Measurements from ENCODE around the gene GDI1.

DNA sequence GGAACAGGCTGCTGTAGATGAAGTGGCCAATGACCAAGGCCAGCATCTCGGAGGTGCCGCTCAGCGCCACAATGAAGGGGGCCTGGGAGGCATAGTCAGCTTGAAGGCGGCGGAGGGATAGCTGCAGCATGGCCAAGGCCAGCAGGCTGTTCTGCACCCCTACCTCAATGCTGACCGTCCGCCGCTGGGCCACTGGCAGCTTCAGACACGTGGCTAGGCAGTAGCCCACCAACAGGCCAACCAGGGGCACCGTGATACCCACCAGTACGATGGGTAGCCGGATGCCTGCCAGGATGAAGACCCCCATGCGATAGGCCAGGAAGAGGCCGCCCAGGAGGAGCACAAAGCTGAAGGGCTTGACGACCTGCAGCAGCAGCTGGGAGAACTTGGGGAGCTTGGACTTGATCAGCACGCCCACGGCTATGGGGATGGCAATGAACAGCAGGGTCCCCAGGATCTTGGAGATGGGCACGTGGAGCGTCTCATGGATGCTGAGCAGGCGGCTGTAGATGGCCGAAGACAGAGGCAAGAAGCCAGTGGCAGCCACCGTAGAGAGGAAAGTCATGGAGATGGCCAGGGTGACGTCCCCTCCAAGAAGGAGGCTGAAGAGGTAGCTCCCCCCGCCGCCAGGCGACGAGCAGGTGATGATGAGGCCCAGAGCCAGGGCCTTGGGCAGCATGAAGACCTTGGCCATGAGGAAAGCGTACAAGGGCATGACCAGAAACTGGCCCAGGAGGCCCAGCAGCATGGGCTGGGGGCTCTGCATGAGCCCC, 50.8 kb downstream of the GDI1 start:
- TF ChIP-seq, protein P1, sequence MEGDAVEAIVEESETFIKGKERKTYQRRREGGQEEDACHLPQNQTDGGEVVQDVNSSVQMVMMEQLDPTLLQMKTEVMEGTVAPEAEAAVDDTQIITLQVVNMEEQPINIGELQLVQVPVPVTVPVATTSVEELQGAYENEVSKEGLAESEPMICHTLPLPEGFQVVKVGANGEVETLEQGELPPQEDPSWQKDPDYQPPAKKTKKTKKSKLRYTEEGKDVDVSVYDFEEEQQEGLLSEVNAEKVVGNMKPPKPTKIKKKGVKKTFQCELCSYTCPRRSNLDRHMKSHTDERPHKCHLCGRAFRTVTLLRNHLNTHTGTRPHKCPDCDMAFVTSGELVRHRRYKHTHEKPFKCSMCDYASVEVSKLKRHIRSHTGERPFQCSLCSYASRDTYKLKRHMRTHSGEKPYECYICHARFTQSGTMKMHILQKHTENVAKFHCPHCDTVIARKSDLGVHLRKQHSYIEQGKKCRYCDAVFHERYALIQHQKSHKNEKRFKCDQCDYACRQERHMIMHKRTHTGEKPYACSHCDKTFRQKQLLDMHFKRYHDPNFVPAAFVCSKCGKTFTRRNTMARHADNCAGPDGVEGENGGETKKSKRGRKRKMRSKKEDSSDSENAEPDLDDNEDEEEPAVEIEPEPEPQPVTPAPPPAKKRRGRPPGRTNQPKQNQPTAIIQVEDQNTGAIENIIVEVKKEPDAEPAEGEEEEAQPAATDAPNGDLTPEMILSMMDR (IDR thresholded peaks at IDR 0.05 in 2 of 3, conservative IDR thresholded peaks at IDR 0.05 in 1 of 3; ENCODE audit: control insufficient read depth in 2 of 3, extremely low read depth in 1 of 3, insufficient read depth in 1 of 3, low read depth in 3 of 3, low read length in 3 of 3): no peak
- TF ChIP-seq SP1 (IDR thresholded peaks at IDR 0.05; ENCODE audit: low read depth, low read length): no peak
- no peak for TF ChIP-seq SUZ12 (IDR thresholded peaks at IDR 0.05; ENCODE audit: unreplicated experiment)
- TF ChIP-seq TCF12 (IDR thresholded peaks at IDR 0.05; ENCODE audit: low read depth, low read length): no peak
- TF ChIP-seq MXI1 (IDR thresholded peaks at IDR 0.05; ENCODE audit: low read depth, low read length): no peak
- TF ChIP-seq, protein P2, sequence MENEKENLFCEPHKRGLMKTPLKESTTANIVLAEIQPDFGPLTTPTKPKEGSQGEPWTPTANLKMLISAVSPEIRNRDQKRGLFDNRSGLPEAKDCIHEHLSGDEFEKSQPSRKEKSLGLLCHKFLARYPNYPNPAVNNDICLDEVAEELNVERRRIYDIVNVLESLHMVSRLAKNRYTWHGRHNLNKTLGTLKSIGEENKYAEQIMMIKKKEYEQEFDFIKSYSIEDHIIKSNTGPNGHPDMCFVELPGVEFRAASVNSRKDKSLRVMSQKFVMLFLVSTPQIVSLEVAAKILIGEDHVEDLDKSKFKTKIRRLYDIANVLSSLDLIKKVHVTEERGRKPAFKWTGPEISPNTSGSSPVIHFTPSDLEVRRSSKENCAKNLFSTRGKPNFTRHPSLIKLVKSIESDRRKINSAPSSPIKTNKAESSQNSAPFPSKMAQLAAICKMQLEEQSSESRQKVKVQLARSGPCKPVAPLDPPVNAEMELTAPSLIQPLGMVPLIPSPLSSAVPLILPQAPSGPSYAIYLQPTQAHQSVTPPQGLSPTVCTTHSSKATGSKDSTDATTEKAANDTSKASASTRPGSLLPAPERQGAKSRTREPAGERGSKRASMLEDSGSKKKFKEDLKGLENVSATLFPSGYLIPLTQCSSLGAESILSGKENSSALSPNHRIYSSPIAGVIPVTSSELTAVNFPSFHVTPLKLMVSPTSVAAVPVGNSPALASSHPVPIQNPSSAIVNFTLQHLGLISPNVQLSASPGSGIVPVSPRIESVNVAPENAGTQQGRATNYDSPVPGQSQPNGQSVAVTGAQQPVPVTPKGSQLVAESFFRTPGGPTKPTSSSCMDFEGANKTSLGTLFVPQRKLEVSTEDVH (IDR thresholded peaks at IDR 0.05; ENCODE audit: low read depth, partially characterized antibody): no peak
- no peak for TF ChIP-seq TBL1XR1 (IDR thresholded peaks at IDR 0.05; ENCODE audit: low read depth, low read length)
- TF ChIP-seq, protein P3, sequence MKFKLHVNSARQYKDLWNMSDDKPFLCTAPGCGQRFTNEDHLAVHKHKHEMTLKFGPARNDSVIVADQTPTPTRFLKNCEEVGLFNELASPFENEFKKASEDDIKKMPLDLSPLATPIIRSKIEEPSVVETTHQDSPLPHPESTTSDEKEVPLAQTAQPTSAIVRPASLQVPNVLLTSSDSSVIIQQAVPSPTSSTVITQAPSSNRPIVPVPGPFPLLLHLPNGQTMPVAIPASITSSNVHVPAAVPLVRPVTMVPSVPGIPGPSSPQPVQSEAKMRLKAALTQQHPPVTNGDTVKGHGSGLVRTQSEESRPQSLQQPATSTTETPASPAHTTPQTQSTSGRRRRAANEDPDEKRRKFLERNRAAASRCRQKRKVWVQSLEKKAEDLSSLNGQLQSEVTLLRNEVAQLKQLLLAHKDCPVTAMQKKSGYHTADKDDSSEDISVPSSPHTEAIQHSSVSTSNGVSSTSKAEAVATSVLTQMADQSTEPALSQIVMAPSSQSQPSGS (IDR thresholded peaks at IDR 0.05; ENCODE audit: low read length): no peak
- no peak for TF ChIP-seq SPI1 (IDR thresholded peaks at IDR 0.05; ENCODE audit: borderline replicate concordance, insufficient read depth, low read depth, low read length)
- no peak for TF ChIP-seq YY1 (IDR thresholded peaks at IDR 0.05; ENCODE audit: low read depth, low read length)
- no peak for TF ChIP-seq HDAC2 (IDR thresholded peaks at IDR 0.05)
